NCI-H2029 treated with DMSO at 0.1 percent for 48 hours (cell line): Measurements from ENCODE around the gene MORC2.

ENCODE experiments used
- DNase-seq: peaks from one replicate; lab custom pipeline; 2025; lab: John Stamatoyannopoulos, UW

The MORC2 gene

GRCh38 chr22:30968015-30968923 lies at the start of gene MORC2:
Gene MORC2, minus strand, starts transcription at chr22:30968774. Its CDS starts 885 bp downstream, at chr22:30967889.
- peak; percentile 55 for DNase-seq

GRCh38 chr22:31005535-31005934 lies 37.0 kb upstream of the MORC2 start:
- no peak for DNase-seq

- no peak for DNase-seq
Observed at GRCh38 chr22:31001124-31001770, 32.7 kb upstream of the MORC2 start.

GRCh38 chr22:30998329-30998728 lies 29.8 kb upstream of the MORC2 start:
- DNase-seq = no peak

GRCh38 chr22:30996462-30996861 lies 27.9 kb upstream of the MORC2 start:
- no peak for DNase-seq

- no peak for DNase-seq
Observed at GRCh38 chr22:30994960-30995359, 26.4 kb upstream of the MORC2 start.

GRCh38 chr22:30992565-30992964 lies 24.0 kb upstream of the MORC2 start:
- no peak for DNase-seq

GRCh38 chr22:30990690-30991089 lies 22.1 kb upstream of the MORC2 start:
- no peak for DNase-seq

GRCh38 chr22:30989474-30989873 lies 20.9 kb upstream of the MORC2 start:
- DNase-seq = no peak

GRCh38 chr22:30985561-30986208 lies 17.1 kb upstream of the MORC2 start:
- DNase-seq = no peak

GRCh38 chr22:30984317-30984716 lies 15.7 kb upstream of the MORC2 start:
- DNase-seq = no peak

- DNase-seq = no peak
Observed at GRCh38 chr22:30982512-30982911, 13.9 kb upstream of the MORC2 start.

- DNase-seq = no peak
Observed at GRCh38 chr22:30979932-30980331, 11.4 kb upstream of the MORC2 start.

- no peak for DNase-seq
Observed at GRCh38 chr22:30978304-30978962, 9.9 kb upstream of the MORC2 start.

- DNase-seq = no peak
Observed at GRCh38 chr22:30970356-30970746, 1.8 kb upstream of the MORC2 start.

- DNase-seq = no peak
Observed at GRCh38 chr22:30969532-30970355, 1.2 kb upstream of the MORC2 start.

- peak; percentile 67 for DNase-seq
Observed at GRCh38 chr22:30968924-30969531, 454 bp upstream of the MORC2 start, which contains the start of gene TUG1. Gene TUG1, plus strand, starts transcription at chr22:30969265.

GRCh38 chr22:30964858-30965257 lies 3.7 kb downstream of the MORC2 start:
- DNase-seq = no peak

- DNase-seq = no peak
Observed at GRCh38 chr22:30955153-30955552, 13.4 kb downstream of the MORC2 start.

- DNase-seq = no peak
Observed at GRCh38 chr22:30953206-30953605, 15.4 kb downstream of the MORC2 start.
